Uterus (tissue), 4 donors: ENCODE results near the gene SNCB. TPM values are rescaled to one million over a fixed set of nuclear protein-coding genes. Genes with fewer than 3 reads are reported as not detected.
"Not testable (repeated sequence)": the region's sequence is repeated elsewhere in the genome, so short reads cannot be mapped to it uniquely, and the experiment has no call there.

Experiments
- DNase-seq, 2 donors: peaks; one replicate each; pipeline ENCODE4 v3.0.0-alpha.2; 2019 to 2020
- H3K27ac ChIP-seq, 2 donors: fragments of 200-600 bp; sonication (generic); 1 replicate in 1 of 2; 2 replicates in 1 of 2; pipeline ENCODE4 v1.5.1; 2016 to 2018
- H3K27me3 ChIP-seq, 2 donors: fragments of 200-600 bp; sonication (generic); one replicate each; pipeline ENCODE4 v1.5.1; 2018 to 2019; ENCODE audit warnings: control low read depth in 1 of 2
- H3K36me3 ChIP-seq, 2 donors: fragments of 200-600 bp; sonication (generic); one replicate each; pipeline ENCODE4 v1.5.1; 2019; ENCODE audit warnings: control low read depth in 1 of 2
- H3K4me1 ChIP-seq, 2 donors: fragments of 200-600 bp; sonication (generic); one replicate each; pipeline ENCODE4 v1.5.1; 2018 to 2019; ENCODE audit warnings: control low read depth in 1 of 2
- H3K4me3 ChIP-seq, 2 donors: fragments of 200-600 bp; sonication (generic); 1 replicate in 1 of 2; 2 replicates in 1 of 2; pipeline ENCODE4 v1.5.1; 2018 to 2019; ENCODE audit warnings: mild to moderate bottlenecking in 1 of 2
- H3K9me3 ChIP-seq, 2 donors: fragments of 200-600 bp; sonication (generic); one replicate each; pipeline ENCODE4 v1.5.1; 2019; ENCODE audit warnings: control low read depth in 1 of 2
- CTCF ChIP-seq, 4 experiments: fragments of 200-600 bp in 2 of 4; fragments of 450-650 bp in 2 of 4; sonication (generic) in 2 of 4; IDR thresholded peaks; one replicate each; pipeline ENCODE4 v1.5.1; 2016 to 2019; ENCODE audit warnings: antibody characterized with exemption in 4 of 4, mild to moderate bottlenecking in 2 of 4, moderate library complexity in 1 of 4
- POLR2A ChIP-seq, 2 donors: fragments of 450-650 bp; IDR thresholded peaks; one replicate each; pipeline ENCODE4 v1.6.1; 2016; ENCODE audit warnings: antibody characterized with exemption in 2 of 2, mild to moderate bottlenecking in 1 of 2, moderate library complexity in 1 of 2
- intact Hi-C: fragments of 100-400 bp; cut with DNase I; formaldehyde crosslinking; loops from one replicate; pipeline ENCODE4 v1.15.1; 2023; ENCODE audit warnings: low total_unique reads
- total RNA-seq, 4 donors: library from RNA; depleted of rRNA in 3 of 4; stranded (reverse); fragments of >200 nt in 3 of 4; gene quantifications; one replicate each; pipeline versions ENCODE4 v1.1.0 to v1.2.4, GENCODE V29; 2014 to 2023
- donor health status: DM: yes; HTN: yes; CAD: no.

Gene SNCB
- total RNA-seq, 4 donors from 2014 or later = not detected

- intact Hi-C loops = no loop called here
- Histone ChIP-seq H3K27ac (no peak overlapping the region), H3K4me3 (no peak overlapping the region), H3K36me3 (no peaks in the 10 kb centered on the region), H3K4me1 (peaks cover 0 to 10% of the 10 kb centered on the region in 2 donors), H3K9me3 (no peaks in the 10 kb centered on the region), H3K27me3 (no peaks in the 10 kb centered on the region)
- TF ChIP-seq CTCF (IDR thresholded peaks at IDR 0.05) (no peak), POLR2A (IDR thresholded peaks at IDR 0.05) (no peak)
- DNase-seq = no peak
Observed at GRCh38 chr5:176592573-176592972, 37.8 kb downstream of the SNCB start.

- H3K4me3 ChIP-seq, H3K27me3 ChIP-seq, H3K4me1 ChIP-seq, H3K36me3 ChIP-seq, H3K27ac ChIP-seq, intact Hi-C loops, H3K9me3 ChIP-seq, DNase-seq: not testable (repeated sequence)
Observed at GRCh38 chr5:176591667-176592066, 38.7 kb downstream of the SNCB start.

GRCh38 chr5:176590035-176590717, 40.2 kb downstream of the SNCB start:
- H3K4me3 ChIP-seq = no peak overlapping the region
- intact Hi-C loops = no loop called here
- no peaks in the 10 kb centered on the region for H3K4me1 ChIP-seq
- DNase-seq = no peak
- H3K36me3 ChIP-seq = no peaks in the 10 kb centered on the region
- no peak for TF ChIP-seq POLR2A (IDR thresholded peaks at IDR 0.05)
- TF ChIP-seq CTCF (IDR thresholded peaks at IDR 0.05) = no peak
- no peaks in the 10 kb centered on the region for H3K27me3 ChIP-seq
- no peaks in the 10 kb centered on the region for H3K9me3 ChIP-seq
- no peak overlapping the region for H3K27ac ChIP-seq

- H3K4me1 ChIP-seq = no peaks in the 10 kb centered on the region
- intact Hi-C loops = no loop called here
- no peak overlapping the region for H3K4me3 ChIP-seq
- H3K36me3 ChIP-seq = no peaks in the 10 kb centered on the region
- TF ChIP-seq POLR2A (IDR thresholded peaks at IDR 0.05) (no peak), CTCF (IDR thresholded peaks at IDR 0.05) (no peak)
- DNase-seq = no peak
- H3K27me3 ChIP-seq = no peaks in the 10 kb centered on the region
- H3K9me3 ChIP-seq = peaks cover 0 to 5% of the 10 kb centered on the region in 2 donors
- no peak overlapping the region for H3K27ac ChIP-seq
Observed at GRCh38 chr5:176589039-176589769, 41.1 kb downstream of the SNCB start.

- Histone ChIP-seq H3K27ac (no peak overlapping the region), H3K27me3 (no peaks in the 10 kb centered on the region), H3K36me3 (no peaks in the 10 kb centered on the region), H3K9me3 (peaks cover 0 to 5% of the 10 kb centered on the region in 2 donors), H3K4me1 (no peaks in the 10 kb centered on the region), H3K4me3 (no peak overlapping the region)
- TF ChIP-seq CTCF (IDR thresholded peaks at IDR 0.05) (no peak), POLR2A (IDR thresholded peaks at IDR 0.05) (no peak)
- intact Hi-C loops = no loop called here
- no peak for DNase-seq
Observed at GRCh38 chr5:176588297-176588696, 42.0 kb downstream of the SNCB start.
